GM12878 (cell line): Measurements from ENCODE around the gene FLYWCH2. TPM values are rescaled to one million over a fixed set of nuclear protein-coding genes. Genes with fewer than 3 reads are reported as not detected.

Source experiments
- CEBPB ChIP-seq, 2 experiments: fragments of 150-350 bp in 1 of 2; IDR thresholded peaks; 2 replicates each; pipeline ENCODE4 v1.6.1; 2012 to 2014; ENCODE audit warnings: low read depth in 2 of 2, low read length in 2 of 2, borderline replicate concordance in 1 of 2, inconsistent platforms in 1 of 2
- CHD1 ChIP-seq: IDR thresholded peaks from 2 replicates; pipeline ENCODE4 v1.6.1; 2012; ENCODE audit warnings: low read depth, low read length, improper control_type of control experiment
- CREB1 ChIP-seq: IDR thresholded peaks from 2 replicates; pipeline ENCODE4 v1.6.1; 2012; ENCODE audit warnings: low read depth, mild to moderate bottlenecking, inconsistent platforms
- ETV6 ChIP-seq, 2 experiments: fragments of 450-650 bp in 1 of 2; IDR thresholded peaks in 1 of 2; conservative IDR thresholded peaks in 1 of 2; 2 replicates each; pipeline ENCODE4 v1.6.1; 2014; ENCODE audit warnings: antibody characterized with exemption in 1 of 2, borderline replicate concordance in 1 of 2, low read depth in 1 of 2, mild to moderate bottlenecking in 1 of 2, moderate library complexity in 1 of 2
- HDAC2 ChIP-seq: fragments of 200-600 bp; sonication (generic); IDR thresholded peaks from 2 replicates; pipeline ENCODE4 v1.6.1; 2017
- HDGF ChIP-seq: fragments of 450-650 bp; IDR thresholded peaks from 2 replicates; pipeline ENCODE4 v1.6.1; 2016; ENCODE audit warnings: antibody characterized with exemption
- JUND ChIP-seq: IDR thresholded peaks from 2 replicates; pipeline ENCODE4 v1.6.1; 2012; ENCODE audit warnings: low read depth, mild to moderate bottlenecking, low read length, improper control_type of control experiment, moderate library complexity
- NR2C1 ChIP-seq: fragments of 450-650 bp; IDR thresholded peaks from 2 replicates; pipeline ENCODE4 v1.6.1; 2017; ENCODE audit warnings: antibody characterized with exemption, mild to moderate bottlenecking, moderate library complexity
- RAD21 ChIP-seq: IDR thresholded peaks from 2 replicates; pipeline ENCODE4 v1.6.1; 2011; ENCODE audit warnings: mild to moderate bottlenecking, low read depth, low read length, moderate library complexity; ENCODE audit not compliant: insufficient read depth
- RCOR1 ChIP-seq: conservative IDR thresholded peaks from 2 replicates; pipeline ENCODE4 v1.6.1; 2012; ENCODE audit warnings: low read depth, low read length, improper control_type of control experiment
- RFX5 ChIP-seq: IDR thresholded peaks from 2 replicates; pipeline ENCODE4 v1.6.1; 2011; ENCODE audit warnings: low read depth, low read length, improper control_type of control experiment
- SMARCA5 ChIP-seq: fragments of 450-650 bp; IDR thresholded peaks from 2 replicates; pipeline ENCODE4 v1.6.1; 2017; ENCODE audit warnings: mild to moderate bottlenecking
- SP1 ChIP-seq: IDR thresholded peaks from one replicate; pipeline ENCODE4 v1.6.1; 2011; ENCODE audit warnings: low read depth, low read length
- STAT3 ChIP-seq: IDR thresholded peaks from 2 replicates; pipeline ENCODE4 v1.6.1; 2011; ENCODE audit warnings: low read depth, low read length, improper control_type of control experiment
- TARDBP ChIP-seq: IDR thresholded peaks from 2 replicates; pipeline ENCODE4 v1.6.1; 2016; ENCODE audit warnings: borderline replicate concordance
- TBL1XR1 ChIP-seq: IDR thresholded peaks from 2 replicates; pipeline ENCODE4 v1.6.1; 2012; ENCODE audit warnings: low read depth, low read length, improper control_type of control experiment
- TCF3 ChIP-seq: IDR thresholded peaks from 2 replicates; pipeline ENCODE4 v1.6.1; 2012; ENCODE audit warnings: low read depth, mild to moderate bottlenecking, low read length, borderline replicate concordance; ENCODE audit not compliant: insufficient read depth
- polyA plus RNA-seq, 11 experiments: library from polyadenylated mRNA; depleted of rRNA in 4 of 11; unstranded in 6 of 11; stranded (reverse) in 5 of 11; fragments of >200 nt; fragmentation: Nextera tagmentation in 4 of 11; fragmentation: Illumina TruSeq in 1 of 11; extraction: Ambion mirVana in 4 of 11; extraction: Trizol in 1 of 11; gene quantifications; 1 replicate in 1 of 11; 2 replicates in 10 of 11; pipeline versions ENCODE4 v1.2.1 to v1.2.3, GENCODE V29; 2011 to 2016; ENCODE audit warnings: inconsistent platforms in 2 of 11, missing spikeins in 2 of 11, low read depth in 1 of 11
- total RNA-seq, 4 experiments: library from RNA; depleted of rRNA in 3 of 4; stranded (reverse); fragments of >200 nt in 3 of 4; fragmentation: Illumina TruSeq in 1 of 4; extraction: Trizol in 1 of 4; gene quantifications; 2 replicates each; pipeline versions ENCODE4 v1.2.1 to v1.2.3, GENCODE V29; 2013 to 2021
- TF ChIP-seq, protein P1 (sequence below): fragments of 450-650 bp; IDR thresholded peaks from 2 replicates; pipeline ENCODE4 v1.6.1; 2016; ENCODE audit warnings: mild to moderate bottlenecking, moderate library complexity, borderline replicate concordance
- TF ChIP-seq, protein P2 (sequence below): IDR thresholded peaks from 2 replicates; pipeline ENCODE4 v1.6.1; 2012; ENCODE audit warnings: low read depth, low read length, improper control_type of control experiment
- TF ChIP-seq, protein P3 (sequence below): IDR thresholded peaks from 2 replicates; pipeline ENCODE4 v1.6.1; 2011; ENCODE audit warnings: low read depth, mild to moderate bottlenecking, low read length, moderate library complexity, borderline replicate concordance; ENCODE audit errors: extremely low read depth
- TF ChIP-seq, protein P4 (sequence below): IDR thresholded peaks from 2 replicates; pipeline ENCODE4 v1.6.1; 2012; ENCODE audit warnings: low read depth, low read length, improper control_type of control experiment
- TF ChIP-seq, protein P5 (sequence below): fragments of 450-650 bp; IDR thresholded peaks from 2 replicates; pipeline ENCODE4 v1.6.1; 2014; ENCODE audit warnings: mild to moderate bottlenecking

The FLYWCH2 gene
- total and polyA plus RNA-seq, 10 of the 15 experiments (the other 5 are each of a cell fraction or from before 2014, with no cell fraction given) = 0.27 to 43.1 (median 17.7) TPM

DNA sequence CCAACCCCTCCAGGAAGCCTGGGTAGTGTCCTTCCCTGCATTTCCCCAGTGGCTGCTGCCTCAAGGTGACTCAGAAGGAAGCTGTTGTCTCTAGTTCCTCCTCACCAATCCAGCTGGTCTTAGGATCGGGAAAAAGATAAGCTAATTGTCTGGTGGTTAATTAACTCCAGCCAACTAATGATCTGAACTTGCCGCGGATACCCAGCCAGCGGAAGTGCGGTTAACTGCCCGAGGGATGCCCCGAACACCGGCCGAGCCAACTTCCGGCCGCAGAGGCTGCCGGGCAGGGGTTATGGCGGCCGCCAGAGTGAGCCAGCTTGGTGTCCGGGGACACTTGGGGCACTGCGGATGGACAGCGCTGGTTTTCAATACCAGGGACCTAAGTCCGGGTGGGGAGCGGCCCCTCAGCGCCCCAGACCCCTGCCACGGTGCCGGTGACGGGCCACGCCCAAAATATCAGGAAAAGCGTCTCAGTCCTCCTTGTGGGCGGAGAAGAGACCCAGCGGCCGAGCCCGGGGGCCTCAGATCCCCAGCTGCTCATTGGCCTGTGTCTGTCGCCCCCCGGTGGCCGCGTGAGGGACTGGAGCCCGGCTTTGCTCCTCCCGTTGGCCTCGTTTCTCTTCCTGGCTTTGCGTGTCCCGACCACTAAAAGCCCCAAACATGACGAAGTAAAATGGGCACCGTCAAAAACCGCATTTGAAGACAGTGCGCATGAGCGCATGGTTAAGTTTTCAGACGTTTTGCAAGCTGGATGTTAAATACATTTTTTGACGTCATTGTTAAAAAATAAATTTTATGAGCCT, 14.8 kb upstream of the FLYWCH2 start (continued):
- TF ChIP-seq TARDBP (no peak), JUND (no peak), TBL1XR1 (peak; percentile 48; the same call in 1 of the 2 replicates), RFX5 (0 out of 2 replicates have a peak, but pooled peaks have one; percentile 5), RAD21 (peak; percentile 89), RCOR1 (0 out of 2 replicates have a peak, but pooled peaks have one; percentile 87), HDAC2 (no peak; the same call in 1 of the 2 replicates), HDGF (no peak), CREB1 (peak; percentile 76), TCF3 (0 out of 2 replicates have a peak, but pooled peaks have one; percentile 65), SP1 (no peak), SMARCA5 (peak; percentile 64), NR2C1 (peak; percentile 49), CHD1 (no peak), STAT3 (no peak), CEBPB (IDR thresholded peaks at IDR 0.05; ENCODE audit: borderline replicate concordance in 1 of 2, low read depth in 2 of 2, low read length in 2 of 2) (no peak), ETV6 (conservative IDR thresholded peaks at IDR 0.05 in 1 of 2, IDR thresholded peaks at IDR 0.05 in 1 of 2; ENCODE audit: borderline replicate concordance in 1 of 2, low read depth in 1 of 2) (peak in 1 of 2 experiments; percentile 18; a peak in 1 of 4 replicates)
- TF ChIP-seq, protein P1, sequence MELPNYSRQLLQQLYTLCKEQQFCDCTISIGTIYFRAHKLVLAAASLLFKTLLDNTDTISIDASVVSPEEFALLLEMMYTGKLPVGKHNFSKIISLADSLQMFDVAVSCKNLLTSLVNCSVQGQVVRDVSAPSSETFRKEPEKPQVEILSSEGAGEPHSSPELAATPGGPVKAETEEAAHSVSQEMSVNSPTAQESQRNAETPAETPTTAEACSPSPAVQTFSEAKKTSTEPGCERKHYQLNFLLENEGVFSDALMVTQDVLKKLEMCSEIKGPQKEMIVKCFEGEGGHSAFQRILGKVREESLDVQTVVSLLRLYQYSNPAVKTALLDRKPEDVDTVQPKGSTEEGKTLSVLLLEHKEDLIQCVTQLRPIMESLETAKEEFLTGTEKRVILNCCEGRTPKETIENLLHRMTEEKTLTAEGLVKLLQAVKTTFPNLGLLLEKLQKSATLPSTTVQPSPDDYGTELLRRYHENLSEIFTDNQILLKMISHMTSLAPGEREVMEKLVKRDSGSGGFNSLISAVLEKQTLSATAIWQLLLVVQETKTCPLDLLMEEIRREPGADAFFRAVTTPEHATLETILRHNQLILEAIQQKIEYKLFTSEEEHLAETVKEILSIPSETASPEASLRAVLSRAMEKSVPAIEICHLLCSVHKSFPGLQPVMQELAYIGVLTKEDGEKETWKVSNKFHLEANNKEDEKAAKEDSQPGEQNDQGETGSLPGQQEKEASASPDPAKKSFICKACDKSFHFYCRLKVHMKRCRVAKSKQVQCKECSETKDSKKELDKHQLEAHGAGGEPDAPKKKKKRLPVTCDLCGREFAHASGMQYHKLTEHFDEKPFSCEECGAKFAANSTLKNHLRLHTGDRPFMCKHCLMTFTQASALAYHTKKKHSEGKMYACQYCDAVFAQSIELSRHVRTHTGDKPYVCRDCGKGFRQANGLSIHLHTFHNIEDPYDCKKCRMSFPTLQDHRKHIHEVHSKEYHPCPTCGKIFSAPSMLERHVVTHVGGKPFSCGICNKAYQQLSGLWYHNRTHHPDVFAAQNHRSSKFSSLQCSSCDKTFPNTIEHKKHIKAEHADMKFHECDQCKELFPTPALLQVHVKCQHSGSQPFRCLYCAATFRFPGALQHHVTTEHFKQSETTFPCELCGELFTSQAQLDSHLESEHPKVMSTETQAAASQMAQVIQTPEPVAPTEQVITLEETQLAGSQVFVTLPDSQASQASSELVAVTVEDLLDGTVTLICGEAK = peak; percentile 92
- TF ChIP-seq, protein P2, sequence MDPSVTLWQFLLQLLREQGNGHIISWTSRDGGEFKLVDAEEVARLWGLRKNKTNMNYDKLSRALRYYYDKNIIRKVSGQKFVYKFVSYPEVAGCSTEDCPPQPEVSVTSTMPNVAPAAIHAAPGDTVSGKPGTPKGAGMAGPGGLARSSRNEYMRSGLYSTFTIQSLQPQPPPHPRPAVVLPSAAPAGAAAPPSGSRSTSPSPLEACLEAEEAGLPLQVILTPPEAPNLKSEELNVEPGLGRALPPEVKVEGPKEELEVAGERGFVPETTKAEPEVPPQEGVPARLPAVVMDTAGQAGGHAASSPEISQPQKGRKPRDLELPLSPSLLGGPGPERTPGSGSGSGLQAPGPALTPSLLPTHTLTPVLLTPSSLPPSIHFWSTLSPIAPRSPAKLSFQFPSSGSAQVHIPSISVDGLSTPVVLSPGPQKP = peak; percentile 90
- TF ChIP-seq, protein P3, sequence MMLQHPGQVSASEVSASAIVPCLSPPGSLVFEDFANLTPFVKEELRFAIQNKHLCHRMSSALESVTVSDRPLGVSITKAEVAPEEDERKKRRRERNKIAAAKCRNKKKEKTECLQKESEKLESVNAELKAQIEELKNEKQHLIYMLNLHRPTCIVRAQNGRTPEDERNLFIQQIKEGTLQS = no peak
- TF ChIP-seq, protein P4, sequence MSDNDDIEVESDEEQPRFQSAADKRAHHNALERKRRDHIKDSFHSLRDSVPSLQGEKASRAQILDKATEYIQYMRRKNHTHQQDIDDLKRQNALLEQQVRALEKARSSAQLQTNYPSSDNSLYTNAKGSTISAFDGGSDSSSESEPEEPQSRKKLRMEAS = peak; percentile 59; the same call in 1 of the 2 replicates
- TF ChIP-seq, protein P5, sequence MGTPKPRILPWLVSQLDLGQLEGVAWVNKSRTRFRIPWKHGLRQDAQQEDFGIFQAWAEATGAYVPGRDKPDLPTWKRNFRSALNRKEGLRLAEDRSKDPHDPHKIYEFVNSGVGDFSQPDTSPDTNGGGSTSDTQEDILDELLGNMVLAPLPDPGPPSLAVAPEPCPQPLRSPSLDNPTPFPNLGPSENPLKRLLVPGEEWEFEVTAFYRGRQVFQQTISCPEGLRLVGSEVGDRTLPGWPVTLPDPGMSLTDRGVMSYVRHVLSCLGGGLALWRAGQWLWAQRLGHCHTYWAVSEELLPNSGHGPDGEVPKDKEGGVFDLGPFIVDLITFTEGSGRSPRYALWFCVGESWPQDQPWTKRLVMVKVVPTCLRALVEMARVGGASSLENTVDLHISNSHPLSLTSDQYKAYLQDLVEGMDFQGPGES = no peak
